ENCODE data around the gene FAM3C. TPM values are rescaled to one million over a fixed set of nuclear protein-coding genes. Genes with fewer than 3 reads are reported as not detected.

FAM3C gene
- total and polyA plus RNA-seq, 2 of the 8 experiments (the other 6 are each of a cell fraction or from before 2014, with no cell fraction given) = 27.0 to 77.7 TPM

GRCh38 chr7:121331048-121331447 lies 65.1 kb downstream of the FAM3C start (continued):
- no peak for TF ChIP-seq CHD7 (IDR thresholded peaks at IDR 0.05; ENCODE audit: insufficient replicate concordance, low read length)
- TF ChIP-seq BACH1 (IDR thresholded peaks at IDR 0.05; ENCODE audit: low read length) = no peak
- TF ChIP-seq HDAC6 (IDR thresholded peaks at IDR 0.05; ENCODE audit: low read depth, low read length) = no peak
- TF ChIP-seq TAF7 (optimal IDR thresholded peaks at IDR 0.05; ENCODE audit: borderline replicate concordance, low read depth, low read length) = no peak
- TF ChIP-seq KDM4A (IDR thresholded peaks at IDR 0.05; ENCODE audit: low read depth, low read length, severe bottlenecking) = no peak
- no peak for TF ChIP-seq YY1 (IDR thresholded peaks at IDR 0.05; ENCODE audit: low read depth, low read length)
- no peak for TF ChIP-seq SIX5 (IDR thresholded peaks at IDR 0.05; ENCODE audit: low read depth, low read length)
